Liver (tissue), 3 donors: ENCODE results near the gene ACCS.

Experiments used
- CTCF ChIP-seq: fragments of 150-350 bp; IDR thresholded peaks from 2 replicates; pipeline ENCODE4 v1.5.1; 2017; ENCODE audit warnings: improper control_type of control experiment, low read depth, low read length; ENCODE audit not compliant: missing input control
- EGR1 ChIP-seq, 2 donors: IDR thresholded peaks; 2 replicates each; pipeline ENCODE4 v1.6.1; 2016 to 2018; ENCODE audit warnings: antibody characterized with exemption in 2 of 2, low read depth in 2 of 2
- HNF4A ChIP-seq, 2 donors: conservative IDR thresholded peaks; 2 replicates each; pipeline ENCODE4 v1.6.1; 2016; ENCODE audit warnings: antibody characterized with exemption in 2 of 2, mild to moderate bottlenecking in 2 of 2
- JUND ChIP-seq, 2 donors: IDR thresholded peaks; 2 replicates each; pipeline ENCODE4 v1.6.1; 2016; ENCODE audit warnings: antibody characterized with exemption in 2 of 2
- RAD21 ChIP-seq, 2 donors: IDR thresholded peaks; 2 replicates each; pipeline ENCODE4 v1.6.1; 2016; ENCODE audit warnings: antibody characterized with exemption in 2 of 2, mild to moderate bottlenecking in 2 of 2
- RXRA ChIP-seq, 2 donors: IDR thresholded peaks; 2 replicates each; pipeline ENCODE4 v1.6.1; 2017 to 2018; ENCODE audit warnings: antibody characterized with exemption in 2 of 2, mild to moderate bottlenecking in 1 of 2
- SP1 ChIP-seq: IDR thresholded peaks from 2 replicates; pipeline ENCODE4 v1.6.1; 2018; ENCODE audit warnings: antibody characterized with exemption, mild to moderate bottlenecking
- YY1 ChIP-seq: IDR thresholded peaks from 2 replicates; pipeline ENCODE4 v1.6.1; 2016; ENCODE audit warnings: antibody characterized with exemption, mild to moderate bottlenecking
- TF ChIP-seq, protein P1 (sequence below): IDR thresholded peaks from 2 replicates; pipeline ENCODE4 v1.6.1; 2016; ENCODE audit warnings: antibody characterized with exemption
- TF ChIP-seq, protein P2 (sequence below): IDR thresholded peaks from 2 replicates; pipeline ENCODE4 v1.6.1; 2016; ENCODE audit warnings: antibody characterized with exemption
- donor health status: healthy.
- donor health status: healthy.

DNA sequence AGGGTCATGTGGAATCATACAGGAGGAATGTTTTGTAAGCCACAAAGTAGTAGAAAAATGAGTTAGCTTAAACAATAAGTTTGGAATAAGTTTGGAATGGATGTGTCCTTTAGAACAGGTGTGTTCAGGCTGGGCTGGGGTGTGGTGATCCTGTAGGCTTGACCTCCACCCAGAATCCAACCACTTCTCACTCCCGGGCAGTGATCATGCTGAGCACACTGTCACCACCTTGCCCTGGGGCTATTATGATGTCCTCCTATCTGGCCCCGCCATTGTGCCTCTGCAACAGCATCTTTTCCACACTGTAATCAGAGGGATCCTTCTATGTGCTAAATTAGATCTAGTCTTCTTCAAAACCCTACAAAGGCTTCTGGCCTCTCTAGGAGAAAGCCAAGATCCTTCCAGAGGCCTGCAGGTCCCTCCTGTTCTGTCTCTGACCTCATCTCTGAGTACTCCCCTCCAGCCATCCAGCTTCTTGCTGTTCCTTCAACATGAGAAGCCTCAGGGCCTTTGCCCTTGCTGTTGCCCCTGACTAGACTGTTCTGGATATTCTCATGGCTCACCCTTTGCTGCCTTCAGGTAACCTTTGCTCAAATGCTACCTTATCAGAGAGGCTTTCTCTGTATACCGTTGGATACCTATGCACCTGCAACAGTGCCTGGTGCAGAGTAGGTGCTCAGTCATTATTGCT lies 37.1 kb upstream of the ACCS start:
- no peak for TF ChIP-seq CTCF
- no peak for TF ChIP-seq JUND (IDR thresholded peaks at IDR 0.05)
- TF ChIP-seq, protein P1, sequence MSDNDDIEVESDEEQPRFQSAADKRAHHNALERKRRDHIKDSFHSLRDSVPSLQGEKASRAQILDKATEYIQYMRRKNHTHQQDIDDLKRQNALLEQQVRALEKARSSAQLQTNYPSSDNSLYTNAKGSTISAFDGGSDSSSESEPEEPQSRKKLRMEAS: no peak
- no peak for TF ChIP-seq RXRA (IDR thresholded peaks at IDR 0.05)
- TF ChIP-seq RAD21 (IDR thresholded peaks at IDR 0.05): no peak
- TF ChIP-seq EGR1 (IDR thresholded peaks at IDR 0.05; ENCODE audit: low read depth in 2 of 2): no peak
- TF ChIP-seq HNF4A (conservative IDR thresholded peaks at IDR 0.05): no peak
- TF ChIP-seq, protein P2, sequence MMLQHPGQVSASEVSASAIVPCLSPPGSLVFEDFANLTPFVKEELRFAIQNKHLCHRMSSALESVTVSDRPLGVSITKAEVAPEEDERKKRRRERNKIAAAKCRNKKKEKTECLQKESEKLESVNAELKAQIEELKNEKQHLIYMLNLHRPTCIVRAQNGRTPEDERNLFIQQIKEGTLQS: no peak
- no peak for TF ChIP-seq SP1
- no peak for TF ChIP-seq YY1
